ENCODE measurements around the gene VRK3. TPM values are rescaled to one million over a fixed set of nuclear protein-coding genes. Genes with fewer than 3 reads are reported as not detected.

VRK3 gene
- total and polyA plus RNA-seq, 9 donors = 26.1 to 52.5 (median 34.0) TPM

GRCh38 chr19:49926515-49926914 is 98.7 kb downstream of the VRK3 start:
- 88 to 93% (median 90%) methylated on average over 10 of the region's 10 CpGs for WGBS, 3 donors
- H3K27ac ChIP-seq = no peak overlapping the region
- no peaks in the 10 kb centered on the region for H3K27me3 ChIP-seq
- H3K9me3 ChIP-seq = no peaks in the 10 kb centered on the region
- no peak overlapping the region for H3K4me3 ChIP-seq
- intact Hi-C loops (cut with DNase I) = no loop called here
- peaks cover 10% of the 10 kb centered on the region for H3K4me1 ChIP-seq (ENCODE audit: insufficient read depth)
- no peak for TF ChIP-seq POLR2A (IDR thresholded peaks at IDR 0.05)
- TF ChIP-seq CTCF (IDR thresholded peaks at IDR 0.05) = no peak
- TF ChIP-seq EP300 (IDR thresholded peaks at IDR 0.05) = no peak
- H3K36me3 ChIP-seq = no peaks in the 10 kb centered on the region
- no peak for DNase-seq

Other genes starting within 250 kb of the VRK3 start
- gene FUZ, start 212.1 kb downstream of the VRK3 start, total RNA-seq = 10 to 100 TPM; 23.3 to 48.6 (median 27.5) TPM
- gene FUZ, start 212.1 kb downstream of the VRK3 start, polyA plus RNA-seq = 10 to 100 TPM; 13.4 to 36.9 TPM
- 10 to 100 TPM; 30.3 to 89.9 (median 85.3) TPM for gene MED25, start 207.1 kb downstream of the VRK3 start, total RNA-seq
- 10 to 100 TPM; 34.3 to 67.4 TPM for gene MED25, start 207.1 kb downstream of the VRK3 start, polyA plus RNA-seq
- gene PTOV1, start 174.2 kb downstream of the VRK3 start, total RNA-seq = 100 to 1,000 TPM; 108 to 256 (median 206) TPM
- 100 to 1,000 TPM in 1 of 2 donors, 10 to 100 TPM in 1; 22.2 to 186 TPM for gene PTOV1, start 174.2 kb downstream of the VRK3 start, polyA plus RNA-seq
- 100 to 1,000 TPM in 1 of 7 donors, 10 to 100 TPM in 6; 47.2 to 111 (median 74.2) TPM for gene PNKP, start 157.8 kb downstream of the VRK3 start, total RNA-seq
- 10 to 100 TPM in 1 of 2 donors, 1 to 10 TPM in 1; 6.8 to 39.0 TPM for gene PNKP, start 157.8 kb downstream of the VRK3 start, polyA plus RNA-seq
- 10 to 100 TPM; 10.6 to 45.3 (median 30.0) TPM for gene AKT1S1, start 148.0 kb downstream of the VRK3 start, total RNA-seq
- 10 to 100 TPM; 24.3 to 34.8 TPM for gene AKT1S1, start 148.0 kb downstream of the VRK3 start, polyA plus RNA-seq
- gene TBC1D17, start 147.7 kb downstream of the VRK3 start, total RNA-seq = 10 to 100 TPM; 23.1 to 77.5 (median 49.8) TPM
- 10 to 100 TPM; 41.3 to 66.9 TPM for gene TBC1D17, start 147.7 kb downstream of the VRK3 start, polyA plus RNA-seq
- 1 to 10 TPM in 4 of 7 donors, under 1 TPM in 2, not detected in 1; 0.24 to 4.3 (median 1.3) TPM for gene IL4I1, start 128.5 kb downstream of the VRK3 start, total RNA-seq
- under 1 TPM; 0.35 to 0.43 TPM for gene IL4I1, start 128.5 kb downstream of the VRK3 start, polyA plus RNA-seq
- gene ATF5, start 96.2 kb downstream of the VRK3 start, total RNA-seq = 10 to 100 TPM in 5 of 7 donors, 1 to 10 TPM in 2; 4.3 to 23.5 (median 16.0) TPM
- 10 to 100 TPM; 17.3 to 20.1 TPM for gene ATF5, start 96.2 kb downstream of the VRK3 start, polyA plus RNA-seq
- gene NUP62, start 95.9 kb downstream of the VRK3 start, total RNA-seq = 10 to 100 TPM; 18.7 to 47.7 (median 38.5) TPM
- 10 to 100 TPM; 19.0 to 27.3 TPM for gene NUP62, start 95.9 kb downstream of the VRK3 start, polyA plus RNA-seq
- gene SIGLEC11, start 64.2 kb downstream of the VRK3 start, total RNA-seq = 100 to 1,000 TPM in 1 of 7 donors, 10 to 100 TPM in 6; 44.0 to 117 (median 77.6) TPM
- 100 to 1,000 TPM in 1 of 2 donors, 10 to 100 TPM in 1; 43.3 to 113 TPM for gene SIGLEC11, start 64.2 kb downstream of the VRK3 start, polyA plus RNA-seq
- gene ZNF473, start 633 bp upstream of the VRK3 start, total RNA-seq = 10 to 100 TPM in 2 of 7 donors, 1 to 10 TPM in 5; 6.3 to 12.1 (median 7.7) TPM
- gene ZNF473, start 633 bp upstream of the VRK3 start, polyA plus RNA-seq = 10 to 100 TPM in 1 of 2 donors, 1 to 10 TPM in 1; 2.1 to 10.7 TPM
- gene IZUMO2, start 137.9 kb upstream of the VRK3 start, total RNA-seq = not detected
- gene IZUMO2, start 137.9 kb upstream of the VRK3 start, polyA plus RNA-seq = not detected
- 10 to 100 TPM in 3 of 7 donors, 1 to 10 TPM in 2, under 1 TPM in 2; 0.23 to 82.1 (median 7.4) TPM for gene MYH14, start 178.2 kb upstream of the VRK3 start, total RNA-seq
- under 1 TPM; 0.31 to 0.48 TPM for gene MYH14, start 178.2 kb upstream of the VRK3 start, polyA plus RNA-seq

All from ovary (tissue), 9 donors.